Right ventricle myocardium superior (tissue), 1 donor: ENCODE data around the gene STAG3. TPM values are rescaled to one million over a fixed set of nuclear protein-coding genes. Genes with fewer than 3 reads are reported as not detected.
"Not testable (repeated sequence)": the region's sequence is repeated elsewhere in the genome, so short reads cannot be mapped to it uniquely, and the experiment has no call there.

Experiments
- ATAC-seq: fragments of 200-7000 bp; cut with Tn5 transposase; one replicate; pipeline ENCODE4 v1.9.1; 2020; ENCODE audit warnings: mild to moderate bottlenecking; ENCODE audit not compliant: poor library complexity
- DNase-seq: peaks from one replicate; pipeline ENCODE4 v3.0.0-alpha.2; 2020
- intact Hi-C: fragments of 100-400 bp; cut with DNase I; formaldehyde crosslinking; loops from one replicate; pipeline ENCODE4 v1.11.2; 2022
- long read RNA-seq: library from polyadenylated mRNA; unstranded; transcript quantifications from one replicate; pipeline ENCODE4 v2.0.0, GENCODE V29; 2021
- total RNA-seq: library from RNA; stranded (reverse); fragmentation: NEBNext Ultra II Directional; extraction: Animal tissue kit (Norgen Biotek cat#: 25700); gene quantifications from one replicate; pipeline ENCODE4 v1.2.1, GENCODE V29; 2021
- donor health status: DM: no; HTN: yes; CAD: no; lungs with severe emphysema.

The STAG3 gene, protein sequence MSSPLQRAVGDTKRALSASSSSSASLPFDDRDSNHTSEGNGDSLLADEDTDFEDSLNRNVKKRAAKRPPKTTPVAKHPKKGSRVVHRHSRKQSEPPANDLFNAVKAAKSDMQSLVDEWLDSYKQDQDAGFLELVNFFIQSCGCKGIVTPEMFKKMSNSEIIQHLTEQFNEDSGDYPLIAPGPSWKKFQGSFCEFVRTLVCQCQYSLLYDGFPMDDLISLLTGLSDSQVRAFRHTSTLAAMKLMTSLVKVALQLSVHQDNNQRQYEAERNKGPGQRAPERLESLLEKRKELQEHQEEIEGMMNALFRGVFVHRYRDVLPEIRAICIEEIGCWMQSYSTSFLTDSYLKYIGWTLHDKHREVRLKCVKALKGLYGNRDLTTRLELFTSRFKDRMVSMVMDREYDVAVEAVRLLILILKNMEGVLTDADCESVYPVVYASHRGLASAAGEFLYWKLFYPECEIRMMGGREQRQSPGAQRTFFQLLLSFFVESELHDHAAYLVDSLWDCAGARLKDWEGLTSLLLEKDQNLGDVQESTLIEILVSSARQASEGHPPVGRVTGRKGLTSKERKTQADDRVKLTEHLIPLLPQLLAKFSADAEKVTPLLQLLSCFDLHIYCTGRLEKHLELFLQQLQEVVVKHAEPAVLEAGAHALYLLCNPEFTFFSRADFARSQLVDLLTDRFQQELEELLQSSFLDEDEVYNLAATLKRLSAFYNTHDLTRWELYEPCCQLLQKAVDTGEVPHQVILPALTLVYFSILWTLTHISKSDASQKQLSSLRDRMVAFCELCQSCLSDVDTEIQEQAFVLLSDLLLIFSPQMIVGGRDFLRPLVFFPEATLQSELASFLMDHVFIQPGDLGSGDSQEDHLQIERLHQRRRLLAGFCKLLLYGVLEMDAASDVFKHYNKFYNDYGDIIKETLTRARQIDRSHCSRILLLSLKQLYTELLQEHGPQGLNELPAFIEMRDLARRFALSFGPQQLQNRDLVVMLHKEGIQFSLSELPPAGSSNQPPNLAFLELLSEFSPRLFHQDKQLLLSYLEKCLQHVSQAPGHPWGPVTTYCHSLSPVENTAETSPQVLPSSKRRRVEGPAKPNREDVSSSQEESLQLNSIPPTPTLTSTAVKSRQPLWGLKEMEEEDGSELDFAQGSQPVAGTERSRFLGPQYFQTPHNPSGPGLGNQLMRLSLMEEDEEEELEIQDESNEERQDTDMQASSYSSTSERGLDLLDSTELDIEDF
- total RNA-seq = 0.94 TPM
- long read RNA-seq, partial matches to known transcripts = 0 of 1 reads
- long read RNA-seq, other reads (novel, unspliced or antisense) = 1 of 1 reads

DNA sequence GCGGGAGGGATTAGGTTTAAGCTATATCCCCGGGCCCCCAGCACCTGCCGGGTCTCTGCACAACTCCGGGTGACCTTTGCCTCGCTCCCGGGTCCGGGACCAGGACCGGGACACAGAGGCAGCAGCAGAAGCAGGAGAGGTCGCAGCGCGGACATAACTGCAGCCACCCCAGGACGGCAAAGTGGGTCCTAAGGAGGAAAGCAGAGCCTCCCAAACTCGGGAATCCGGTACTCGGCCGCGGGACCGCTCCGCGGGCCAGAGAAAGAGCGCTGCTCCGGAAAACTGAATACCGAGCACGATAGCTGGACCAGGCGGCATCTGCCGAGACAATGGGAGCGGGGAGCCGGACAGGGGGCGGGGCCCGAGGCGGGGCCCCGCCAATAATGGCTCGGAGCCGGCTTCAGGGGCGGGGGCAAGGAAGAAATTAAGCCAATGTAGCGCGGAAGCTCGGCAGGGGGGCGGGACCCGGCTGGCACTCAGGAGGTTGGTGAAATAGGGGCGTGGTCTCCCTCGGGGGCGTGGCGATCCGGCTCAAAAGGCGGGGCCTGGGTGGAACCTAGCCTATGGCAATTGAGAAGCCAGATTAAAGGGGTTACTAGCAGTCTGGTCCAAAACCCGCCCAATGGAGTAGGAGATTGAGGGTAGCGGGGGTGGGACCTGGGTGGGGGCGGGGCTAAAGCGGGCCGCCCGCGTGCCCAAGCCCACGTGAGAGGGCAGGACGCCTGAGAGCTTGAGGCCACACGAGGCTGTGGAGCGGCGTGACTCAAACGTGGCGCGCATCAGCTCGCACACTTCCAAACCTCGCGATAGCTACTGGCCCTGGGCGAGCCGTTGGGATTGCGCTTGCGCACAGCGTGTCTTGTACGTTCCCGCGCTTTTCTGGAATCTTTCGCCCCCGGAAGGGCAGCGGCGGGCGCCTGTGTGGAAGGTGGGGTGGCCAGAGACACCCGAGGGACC is at the start of gene STAG3, which contains the start of gene GPC2:
STAG3 (plus strand) TSS at position 874 of the 957 bp plus-strand sequence. CDS start 2,639 bp downstream, outside the sequence.
GPC2 (minus strand) TSS at position 337 of the 957 bp plus-strand sequence; CDS start at position 155, 182 bp downstream.
- DNase-seq = peak; percentile 98
- ATAC-seq = peak; percentile 97
- intact Hi-C loops = no loop called here

DNA sequence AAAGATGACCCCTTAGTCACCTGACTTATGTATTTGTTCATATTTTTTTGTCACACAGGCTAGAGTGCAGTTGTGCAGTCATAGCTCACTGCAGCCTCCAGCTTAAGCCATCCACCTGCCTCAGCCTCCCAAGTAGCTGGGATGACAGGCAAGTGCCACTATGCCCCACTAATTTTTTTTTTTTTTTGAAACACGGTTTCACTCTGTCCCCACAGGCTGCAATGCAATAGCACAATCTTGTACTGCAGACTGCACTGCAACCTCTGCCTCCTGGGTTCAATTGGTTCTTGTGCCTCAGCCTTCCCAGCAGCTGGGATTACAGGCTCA is 49.1 kb upstream of the STAG3 start:
- ATAC-seq = no peak
- no peak for DNase-seq
- intact Hi-C loops = no loop called here

DNA sequence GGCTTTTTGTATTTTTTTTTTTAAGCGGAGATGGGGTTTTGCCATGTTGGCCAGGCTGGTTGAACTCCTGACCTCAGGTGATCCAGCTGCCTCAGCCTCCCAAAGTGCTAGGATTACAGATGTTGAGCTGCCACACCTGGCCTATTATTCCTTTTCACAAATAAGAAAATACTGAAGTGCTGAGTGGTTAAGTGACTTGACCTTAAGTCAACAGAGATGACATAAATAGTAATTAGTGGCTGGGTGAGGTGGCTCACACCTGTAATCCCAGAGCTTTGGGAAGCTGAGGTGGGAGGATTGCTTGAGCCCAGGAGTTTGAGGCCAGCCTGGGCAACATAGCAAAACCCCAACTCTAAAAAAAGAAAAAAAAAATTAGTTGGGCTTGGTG is 47.5 kb upstream of the STAG3 start:
- not testable (repeated sequence) for DNase-seq, ATAC-seq
- intact Hi-C loops = loop anchor here (10.0 kb wide), 1 partner anchor 85 kb away; the partner anchor contains the start of gene PVRIG

DNA sequence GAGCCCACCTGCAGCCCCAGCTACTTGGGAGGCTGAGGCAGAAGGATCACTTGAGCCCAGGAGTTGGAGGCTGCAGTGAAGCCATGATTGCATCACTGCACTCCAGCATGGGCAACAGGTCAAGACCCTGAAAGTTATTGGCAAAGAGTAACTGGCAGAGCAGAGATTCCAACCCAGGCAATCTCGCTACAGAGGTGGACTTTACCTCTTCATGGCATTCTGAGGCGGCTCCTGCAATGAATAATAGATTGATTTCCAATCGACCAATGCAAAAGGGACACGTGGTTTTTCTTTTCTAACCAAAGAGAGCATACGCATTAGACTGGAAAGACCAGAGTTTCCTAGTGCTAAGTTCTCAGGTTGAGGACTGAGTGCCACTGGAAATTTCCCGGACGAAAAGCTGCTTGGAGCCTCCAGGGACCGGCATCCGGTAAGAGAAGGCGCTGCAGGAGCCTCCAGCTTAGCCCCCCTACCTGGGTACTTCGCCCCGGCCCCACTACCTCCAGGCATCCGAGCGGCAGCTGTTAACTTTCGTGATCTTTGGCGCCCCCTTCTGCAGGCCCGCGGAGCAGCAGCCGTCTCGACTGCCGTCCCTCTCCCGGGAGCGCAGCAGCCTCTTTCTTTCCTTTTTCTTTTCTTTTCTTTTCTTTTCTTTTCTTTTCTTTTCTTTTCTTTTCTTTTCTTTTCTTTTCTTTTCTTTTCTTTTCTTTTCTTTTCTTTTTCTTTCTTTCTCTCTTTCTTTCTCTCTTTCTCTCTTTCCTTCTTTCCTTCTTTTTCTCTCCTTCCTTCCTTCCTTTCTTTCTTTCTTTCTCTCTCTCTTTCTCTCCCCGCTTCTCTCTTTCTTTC is 46.9 kb upstream of the STAG3 start:
- no peak for ATAC-seq
- intact Hi-C loops = loop anchor here (10.0 kb wide), 1 partner anchor 84 kb away; the partner anchor contains the start of gene PVRIG
- DNase-seq = peak; percentile 87

DNA sequence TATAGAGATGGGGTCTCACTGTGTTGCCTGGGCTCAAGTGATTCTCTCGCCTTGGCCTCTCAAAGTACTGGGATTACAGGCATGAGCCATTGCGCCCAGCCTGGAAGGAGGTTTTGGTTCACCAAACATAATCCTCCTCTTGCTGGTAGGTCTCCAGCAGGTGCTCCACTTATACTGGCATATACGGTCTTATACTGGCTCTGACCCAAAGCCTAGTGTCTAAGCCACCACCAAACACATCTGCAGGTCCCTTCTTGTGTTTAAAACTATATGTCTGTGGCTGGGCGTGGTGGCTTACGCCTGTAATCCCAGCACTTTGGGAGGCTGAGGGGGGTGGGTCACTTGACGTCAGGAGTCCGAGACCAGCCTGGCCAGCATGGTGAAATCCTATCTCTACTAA is 45.6 kb upstream of the STAG3 start:
- no peak for DNase-seq
- intact Hi-C loops = loop anchor here (10.0 kb wide), 1 partner anchor 83 kb away; the partner anchor contains the start of gene PVRIG
- no peak for ATAC-seq

DNA sequence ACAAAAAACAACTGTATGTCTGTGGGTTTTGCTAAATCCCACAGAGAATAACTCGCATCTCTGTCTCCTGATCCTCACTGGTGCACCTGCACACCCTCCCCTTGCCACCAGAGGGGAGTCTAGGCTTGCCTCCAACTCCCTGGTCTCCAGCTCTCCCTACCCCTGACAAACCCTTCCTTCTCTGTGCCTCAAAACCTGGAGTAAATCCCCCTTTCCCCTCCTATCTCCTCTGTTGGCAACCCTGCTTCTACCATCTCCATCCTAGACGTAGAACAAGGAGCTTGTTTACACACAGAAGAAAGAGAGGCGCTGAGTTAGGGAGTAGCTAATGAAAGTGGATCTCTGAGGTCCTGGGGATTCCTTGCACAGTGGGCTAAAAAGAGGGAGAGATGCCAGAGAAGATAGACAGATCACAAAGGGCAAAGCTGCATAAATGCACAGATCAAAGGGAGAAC is 45.0 kb upstream of the STAG3 start:
- DNase-seq = peak; percentile 62
- intact Hi-C loops = loop anchor here (10.0 kb wide), 1 partner anchor 82 kb away; the partner anchor contains the start of gene PVRIG
- ATAC-seq = peak; percentile 76

DNA sequence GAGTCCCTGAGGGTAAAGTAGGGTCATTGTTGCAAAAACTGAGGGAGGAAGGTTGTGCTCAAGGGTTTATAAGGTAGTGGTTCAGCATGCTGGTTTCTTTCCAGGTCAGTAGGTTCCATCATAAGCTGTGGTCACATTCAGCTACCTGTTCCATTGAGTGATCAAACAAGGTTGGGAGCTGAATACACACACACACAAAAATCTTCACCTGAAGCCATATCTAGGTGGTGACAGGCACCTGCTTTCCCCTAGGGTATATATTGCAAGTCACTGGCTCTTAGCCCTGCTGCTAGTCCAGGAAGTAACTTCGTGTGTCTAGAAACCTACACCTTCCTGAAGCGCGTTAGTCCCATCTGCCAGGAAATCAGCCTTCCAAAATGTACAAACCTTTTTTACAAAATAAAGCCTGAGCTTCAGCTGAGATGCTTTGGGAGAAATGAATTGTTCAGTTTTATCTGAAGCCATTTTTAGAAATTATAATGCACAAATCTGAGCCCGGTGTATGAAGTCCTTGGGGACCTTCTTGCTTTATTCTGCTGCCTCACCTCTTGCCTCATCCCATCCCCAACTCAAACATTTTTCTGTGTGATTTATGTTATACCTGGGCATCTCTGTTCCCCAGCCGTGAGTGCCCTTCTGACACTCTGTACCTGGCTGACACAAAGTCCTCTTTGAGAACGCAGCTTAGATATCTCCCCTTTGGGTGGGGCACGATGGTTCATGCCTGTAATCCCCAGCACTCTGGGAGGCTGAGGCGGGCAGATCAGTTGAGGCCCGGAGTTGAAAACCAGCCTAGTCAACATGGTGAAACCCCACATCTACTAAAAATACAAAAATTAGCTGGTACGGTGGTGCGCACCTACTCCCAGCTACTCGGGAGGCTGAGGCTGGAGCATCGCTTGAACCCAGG is 39.6 kb upstream of the STAG3 start:
- intact Hi-C loops = loop anchor here (10.0 kb wide), 1 partner anchor 77 kb away; the partner anchor contains the start of gene PVRIG
- no peak for ATAC-seq

DNA sequence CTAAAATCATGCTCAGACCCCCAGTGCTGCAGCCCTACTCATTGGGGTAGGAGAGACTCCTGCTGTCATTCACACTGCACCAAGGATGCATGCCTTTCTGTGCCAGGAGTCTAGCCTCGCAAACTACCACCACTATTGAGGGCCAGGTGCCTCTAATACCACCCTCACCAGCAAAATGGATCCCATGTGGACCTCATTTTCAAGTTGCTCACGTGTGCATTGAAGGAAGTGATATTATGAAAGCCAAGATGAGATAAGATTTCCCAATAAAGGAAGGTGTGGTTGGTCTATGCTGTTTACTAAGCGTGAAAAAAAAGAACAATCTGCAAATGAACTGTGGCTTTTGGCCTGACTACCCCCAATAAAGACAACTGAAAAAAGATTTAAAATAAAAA is 36.2 kb upstream of the STAG3 start:
- DNase-seq (no peak), ATAC-seq (no peak)
- intact Hi-C loops = no loop called here

More for the DNA sequence above, 39.6 kb upstream of the STAG3 start:
- DNase-seq = no peak

DNA sequence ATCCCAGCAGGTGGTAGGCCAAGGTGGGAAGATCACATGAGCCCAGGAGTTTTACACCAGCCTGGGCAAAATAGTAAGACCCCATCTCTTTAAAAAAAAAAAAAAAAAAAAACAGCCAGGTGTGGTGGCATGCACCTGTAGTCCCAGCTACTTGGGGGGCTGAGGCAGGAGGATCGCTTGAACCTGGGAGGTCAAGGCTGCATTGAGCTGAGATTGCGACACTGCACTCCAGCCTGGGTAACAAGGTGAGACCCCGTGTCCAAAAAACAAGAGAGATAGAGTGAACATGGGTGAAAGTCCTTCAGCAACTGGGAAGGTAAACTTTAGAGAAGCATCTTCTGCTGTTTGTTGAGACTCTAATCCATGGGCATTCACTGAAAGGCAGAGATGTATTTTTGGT is 35.3 kb upstream of the STAG3 start:
- ATAC-seq = no peak
- intact Hi-C loops = no loop called here

DNA sequence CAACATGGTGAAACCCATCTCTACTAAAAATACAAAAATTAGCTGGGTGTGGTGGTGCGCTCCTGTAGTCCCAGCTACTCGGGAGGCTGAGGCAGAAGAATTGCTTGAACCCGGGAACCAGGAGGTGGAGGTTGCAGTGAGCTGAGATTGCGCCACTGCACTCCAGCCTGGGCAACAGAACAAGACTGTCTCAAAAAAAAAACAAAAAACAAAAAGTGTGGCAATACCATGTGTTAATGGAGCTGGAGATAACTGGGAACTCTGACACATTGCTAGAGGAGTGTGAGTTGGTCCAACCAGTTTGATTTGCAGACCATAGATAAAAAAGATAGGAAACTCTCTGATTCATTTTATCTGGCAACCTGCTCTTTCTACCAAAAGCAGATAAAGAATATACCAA is 31.4 kb upstream of the STAG3 start:
- intact Hi-C loops, DNase-seq, ATAC-seq: not testable (repeated sequence)

More for the DNA sequence above, 35.3 kb upstream of the STAG3 start:
- no peak for DNase-seq

DNA sequence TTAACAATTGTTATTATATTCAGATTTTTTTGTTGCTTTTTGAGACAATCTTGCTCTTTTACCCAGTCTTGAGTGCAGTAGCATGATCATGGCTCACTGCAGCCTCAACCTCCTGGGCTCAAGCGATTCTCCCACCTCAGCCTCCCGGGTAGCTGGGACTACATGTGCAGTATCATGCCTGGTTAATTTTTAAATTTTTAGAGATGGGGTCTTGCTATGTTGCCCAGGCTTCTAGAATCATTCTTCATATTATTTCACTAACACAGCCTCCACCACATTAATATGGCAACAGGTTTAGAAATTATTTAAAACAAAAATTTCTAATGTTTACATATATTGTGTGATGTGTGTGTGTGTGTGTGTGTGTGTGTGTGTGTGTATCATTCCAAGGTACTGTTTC is 30.4 kb upstream of the STAG3 start:
- intact Hi-C loops = no loop called here
- ATAC-seq (no peak), DNase-seq (no peak)

DNA sequence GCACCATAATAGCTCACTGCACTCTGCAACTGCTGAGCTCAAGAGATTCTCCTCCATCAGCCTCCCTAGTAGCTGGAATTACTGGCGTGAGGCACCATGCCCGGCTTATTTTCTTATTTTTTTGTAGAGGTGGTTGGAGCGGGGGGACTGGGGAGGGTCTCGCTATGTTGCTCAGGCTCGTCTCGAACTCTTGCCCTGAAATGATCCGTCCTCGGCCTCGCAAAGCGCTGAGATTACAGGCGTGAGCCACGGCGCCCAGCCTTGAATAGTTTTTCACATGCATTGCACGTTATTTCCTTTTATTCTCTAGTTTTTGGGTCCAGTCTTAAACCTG is 29.5 kb upstream of the STAG3 start:
- ATAC-seq (no peak), DNase-seq (no peak)
- intact Hi-C loops = no loop called here

DNA sequence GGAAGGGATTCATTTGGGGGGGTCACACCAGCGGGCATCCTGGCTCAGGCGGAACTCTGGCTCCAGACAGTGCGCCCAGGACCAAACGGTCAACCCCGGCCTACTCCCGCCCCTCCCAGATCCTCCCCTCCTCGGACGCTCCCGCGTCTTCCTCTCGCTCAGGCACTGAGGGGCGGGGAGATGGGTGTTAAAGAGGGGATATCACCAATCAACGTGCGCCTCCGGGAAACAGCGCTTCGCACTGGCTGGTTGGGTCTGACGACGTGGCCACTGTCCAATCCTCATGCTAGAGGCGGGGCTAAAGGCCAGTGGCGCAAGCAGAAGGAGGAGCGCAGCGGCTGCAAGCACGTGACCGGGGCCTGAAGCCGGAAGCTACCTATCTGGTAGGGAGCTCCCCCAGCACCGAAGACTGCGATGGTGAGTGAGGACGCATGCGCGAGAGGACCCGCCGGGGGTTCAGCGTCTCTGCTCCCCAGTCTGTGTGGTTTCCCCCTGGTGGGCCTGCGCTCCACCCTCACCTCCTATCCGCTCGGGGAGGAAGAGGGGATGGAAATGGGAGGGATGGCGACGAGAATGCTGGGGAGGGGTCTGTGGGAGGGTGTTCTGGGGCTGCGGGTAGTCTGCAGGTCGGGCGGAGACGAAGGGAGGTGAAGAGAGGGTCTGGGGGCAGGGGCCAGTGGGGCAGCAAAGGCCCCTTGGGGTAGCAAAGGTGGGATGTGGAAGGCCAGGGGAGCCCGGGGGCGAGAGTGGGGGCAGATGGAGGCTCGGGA is 29.0 kb upstream of the STAG3 start, which contains the start of gene LAMTOR4:
LAMTOR4 (plus strand) TSS at position 360 of the 770 bp plus-strand sequence; CDS start at position 415, 55 bp downstream.
- intact Hi-C loops = no loop called here
- peak; percentile 98 for ATAC-seq

DNA sequence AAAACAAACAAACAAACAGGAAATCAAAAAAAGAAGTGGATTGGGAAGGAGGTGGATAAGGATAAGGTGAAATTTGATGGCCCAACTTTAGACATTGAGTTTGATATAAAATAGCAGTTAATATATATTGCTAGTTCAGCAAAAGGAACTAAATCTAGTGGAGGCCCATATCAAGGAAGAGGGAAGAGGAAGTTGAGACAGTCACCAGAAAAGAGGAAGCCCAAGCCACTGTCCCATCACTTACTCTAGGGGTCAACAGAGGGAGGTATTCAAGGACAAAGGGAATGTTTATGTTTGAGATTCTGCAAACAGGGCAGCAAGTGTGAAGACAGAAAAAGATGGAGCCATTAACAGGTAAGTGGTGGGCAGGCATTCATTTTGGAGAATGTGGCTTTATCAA is 25.3 kb upstream of the STAG3 start:
- DNase-seq (no peak), ATAC-seq (no peak)
- intact Hi-C loops = no loop called here

More for the DNA sequence above, 29.0 kb upstream of the STAG3 start, which contains the start of gene LAMTOR4:
- peak; percentile 99 for DNase-seq
